ENCODE measurements around the gene ALDH16A1. TPM values are rescaled to one million over a fixed set of nuclear protein-coding genes. Genes with fewer than 3 reads are reported as not detected.

ALDH16A1 gene
- total and polyA plus RNA-seq, 9 donors, result 0.93 to 24.2 (median 20.2) TPM

GRCh38 chr19:49491804-49492572, 39.0 kb downstream of the ALDH16A1 start:
- WGBS, 3 donors, result 44 to 55% (median 45%) methylated on average over 7 of the region's 7 CpGs
- Histone ChIP-seq H3K27ac (no peak overlapping the region), H3K4me1 (ENCODE audit: insufficient read depth) (peaks cover 9% of the 10 kb centered on the region), H3K9me3 (no peaks in the 10 kb centered on the region), H3K27me3 (no peaks in the 10 kb centered on the region), H3K4me3 (no peak overlapping the region), H3K36me3 (no peaks in the 10 kb centered on the region)
- no peak for TF ChIP-seq POLR2A (IDR thresholded peaks at IDR 0.05)
- TF ChIP-seq, protein P1, sequence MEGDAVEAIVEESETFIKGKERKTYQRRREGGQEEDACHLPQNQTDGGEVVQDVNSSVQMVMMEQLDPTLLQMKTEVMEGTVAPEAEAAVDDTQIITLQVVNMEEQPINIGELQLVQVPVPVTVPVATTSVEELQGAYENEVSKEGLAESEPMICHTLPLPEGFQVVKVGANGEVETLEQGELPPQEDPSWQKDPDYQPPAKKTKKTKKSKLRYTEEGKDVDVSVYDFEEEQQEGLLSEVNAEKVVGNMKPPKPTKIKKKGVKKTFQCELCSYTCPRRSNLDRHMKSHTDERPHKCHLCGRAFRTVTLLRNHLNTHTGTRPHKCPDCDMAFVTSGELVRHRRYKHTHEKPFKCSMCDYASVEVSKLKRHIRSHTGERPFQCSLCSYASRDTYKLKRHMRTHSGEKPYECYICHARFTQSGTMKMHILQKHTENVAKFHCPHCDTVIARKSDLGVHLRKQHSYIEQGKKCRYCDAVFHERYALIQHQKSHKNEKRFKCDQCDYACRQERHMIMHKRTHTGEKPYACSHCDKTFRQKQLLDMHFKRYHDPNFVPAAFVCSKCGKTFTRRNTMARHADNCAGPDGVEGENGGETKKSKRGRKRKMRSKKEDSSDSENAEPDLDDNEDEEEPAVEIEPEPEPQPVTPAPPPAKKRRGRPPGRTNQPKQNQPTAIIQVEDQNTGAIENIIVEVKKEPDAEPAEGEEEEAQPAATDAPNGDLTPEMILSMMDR (IDR thresholded peaks at IDR 0.05), result no peak
- TF ChIP-seq EP300 (IDR thresholded peaks at IDR 0.05), result no peak
- intact Hi-C loops (cut with DNase I), result no loop called here
- DNase-seq, result no peak

GRCh38 chr19:49492573-49493405, 39.8 kb downstream of the ALDH16A1 start:
- TF ChIP-seq, protein P1 (IDR thresholded peaks at IDR 0.05), result no peak
- TF ChIP-seq EP300 (IDR thresholded peaks at IDR 0.05) (no peak), POLR2A (IDR thresholded peaks at IDR 0.05) (no peak)
- no peak for DNase-seq
- 43 to 55% (median 46%) methylated on average over 12 of the region's 12 CpGs for WGBS, 3 donors
- Histone ChIP-seq H3K4me3 (no peak overlapping the region), H3K4me1 (ENCODE audit: insufficient read depth) (peaks cover 15% of the 10 kb centered on the region), H3K27me3 (no peaks in the 10 kb centered on the region), H3K36me3 (no peaks in the 10 kb centered on the region), H3K9me3 (no peaks in the 10 kb centered on the region), H3K27ac (no peak overlapping the region)
- intact Hi-C loops (cut with DNase I), result no loop called here

GRCh38 chr19:49496574-49497008, 43.6 kb downstream of the ALDH16A1 start:
- peaks cover 8% of the 10 kb centered on the region for H3K4me1 ChIP-seq (ENCODE audit: insufficient read depth)
- no peak for DNase-seq
- peak overlapping the region; percentile 72 for H3K4me3 ChIP-seq
- H3K27me3 ChIP-seq, result no peaks in the 10 kb centered on the region
- no peak for TF ChIP-seq EP300 (IDR thresholded peaks at IDR 0.05)
- TF ChIP-seq, protein P1 (IDR thresholded peaks at IDR 0.05), result peak in 1 of 3 donors; percentile 3
- no peaks in the 10 kb centered on the region for H3K9me3 ChIP-seq
- H3K36me3 ChIP-seq, result no peaks in the 10 kb centered on the region
- H3K27ac ChIP-seq, result peak overlapping the region; percentile 87 to 89
- WGBS, 3 donors, result 0 to 1% (median 0%) methylated on average over 11 of the region's 11 CpGs
- intact Hi-C loops (cut with DNase I), result loop anchor here in 1 of 4 donors (5.0 kb wide), 1 partner anchor 181 kb away; the partner anchor contains the start of gene PRMT1

DNA sequence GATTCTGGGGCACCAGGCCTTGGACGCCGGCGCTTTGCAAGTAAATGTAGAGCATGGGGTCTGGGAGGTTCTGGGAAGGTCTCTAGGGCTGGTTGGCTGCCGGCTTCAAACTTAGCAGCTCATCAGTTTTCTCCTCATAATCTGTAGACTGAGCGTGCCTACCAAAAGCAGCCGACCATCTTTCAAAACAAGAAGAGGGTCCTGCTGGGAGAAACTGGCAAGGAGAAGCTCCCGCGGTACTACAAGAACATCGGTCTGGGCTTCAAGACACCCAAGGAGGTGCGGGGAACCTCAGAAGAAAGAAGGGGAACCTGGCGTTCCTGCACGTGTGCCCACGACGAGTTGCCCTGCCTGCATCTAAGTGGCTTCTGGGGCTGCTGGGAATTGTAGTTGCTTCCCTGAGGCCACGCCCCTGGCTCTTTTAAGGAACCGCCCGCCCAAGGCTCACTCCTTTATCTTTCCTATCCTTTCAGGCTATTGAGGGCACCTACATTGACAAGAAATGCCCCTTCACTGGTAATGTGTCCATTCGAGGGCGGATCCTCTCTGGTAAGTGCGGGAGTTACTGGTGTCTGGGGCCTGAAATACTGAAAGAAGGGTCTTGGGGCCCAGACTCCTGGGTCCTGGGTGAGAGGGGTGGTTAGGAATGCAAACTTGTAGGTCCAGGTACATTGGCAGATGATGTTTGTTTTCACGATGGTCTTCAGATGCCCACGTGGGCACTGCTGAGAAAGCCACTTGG, 44.2 kb downstream of the ALDH16A1 start:
- peak overlapping the region; percentile 72 for H3K4me3 ChIP-seq
- intact Hi-C loops (cut with DNase I), result loop anchor here in 1 of 4 donors (5.0 kb wide), 1 partner anchor 180 kb away; the partner anchor contains the start of gene PRMT1
- no peaks in the 10 kb centered on the region for H3K36me3 ChIP-seq
- DNase-seq, result peak in 1 of 5 donors; percentile 61
- WGBS, 3 donors, result 12 to 20% (median 14%) methylated on average over 22 of the region's 22 CpGs
- H3K9me3 ChIP-seq, result no peaks in the 10 kb centered on the region
- H3K27ac ChIP-seq, result peak overlapping the region; percentile 87 to 89
- H3K27me3 ChIP-seq, result no peaks in the 10 kb centered on the region
- TF ChIP-seq, protein P1 (IDR thresholded peaks at IDR 0.05), result no peak
- TF ChIP-seq EP300 (IDR thresholded peaks at IDR 0.05) (no peak), POLR2A (IDR thresholded peaks at IDR 0.05) (no peak)
- H3K4me1 ChIP-seq (ENCODE audit: insufficient read depth), result peaks cover 8% of the 10 kb centered on the region
